Neural progenitor cell (in vitro differentiated cells): ENCODE measurements around the gene PPFIBP1.

Experiments used
- EZH2 ChIP-seq: fragments of 200-600 bp; sonication (generic); IDR thresholded peaks from 2 replicates; pipeline ENCODE4 v1.6.1; 2017; ENCODE audit warnings: antibody characterized with exemption, mild to moderate bottlenecking, moderate library complexity
- EZH2phosphoT487 ChIP-seq: fragments of 200-600 bp; sonication (generic); IDR thresholded peaks from 2 replicates; pipeline ENCODE4 v1.6.1; 2017; ENCODE audit warnings: antibody characterized with exemption
- TF ChIP-seq, protein P1 (sequence below): fragments of 200-600 bp; sonication (generic); IDR thresholded peaks from 2 replicates; pipeline ENCODE4 v1.5.1; 2017; ENCODE audit warnings: antibody characterized with exemption, mild to moderate bottlenecking

DNA sequence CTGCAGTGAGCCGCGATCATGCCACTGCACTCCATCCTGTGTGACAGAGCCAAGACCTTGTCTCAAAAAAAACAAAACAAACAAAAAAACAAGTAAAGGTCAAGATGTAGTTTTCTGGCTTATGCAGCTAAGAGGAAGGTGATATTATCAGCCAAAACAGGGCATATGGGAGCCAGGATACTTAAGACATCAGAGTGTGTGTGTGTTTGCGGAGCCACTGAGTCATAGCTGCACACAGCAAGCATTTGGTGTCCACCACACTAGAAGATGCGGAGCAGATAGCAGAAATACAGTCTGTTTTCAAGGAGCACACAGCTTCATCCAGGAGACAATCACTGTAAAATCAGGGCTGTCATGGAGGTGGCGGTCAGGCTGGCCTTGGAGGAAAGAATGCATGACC is 99.6 kb downstream of the PPFIBP1 start:
- TF ChIP-seq, protein P1, sequence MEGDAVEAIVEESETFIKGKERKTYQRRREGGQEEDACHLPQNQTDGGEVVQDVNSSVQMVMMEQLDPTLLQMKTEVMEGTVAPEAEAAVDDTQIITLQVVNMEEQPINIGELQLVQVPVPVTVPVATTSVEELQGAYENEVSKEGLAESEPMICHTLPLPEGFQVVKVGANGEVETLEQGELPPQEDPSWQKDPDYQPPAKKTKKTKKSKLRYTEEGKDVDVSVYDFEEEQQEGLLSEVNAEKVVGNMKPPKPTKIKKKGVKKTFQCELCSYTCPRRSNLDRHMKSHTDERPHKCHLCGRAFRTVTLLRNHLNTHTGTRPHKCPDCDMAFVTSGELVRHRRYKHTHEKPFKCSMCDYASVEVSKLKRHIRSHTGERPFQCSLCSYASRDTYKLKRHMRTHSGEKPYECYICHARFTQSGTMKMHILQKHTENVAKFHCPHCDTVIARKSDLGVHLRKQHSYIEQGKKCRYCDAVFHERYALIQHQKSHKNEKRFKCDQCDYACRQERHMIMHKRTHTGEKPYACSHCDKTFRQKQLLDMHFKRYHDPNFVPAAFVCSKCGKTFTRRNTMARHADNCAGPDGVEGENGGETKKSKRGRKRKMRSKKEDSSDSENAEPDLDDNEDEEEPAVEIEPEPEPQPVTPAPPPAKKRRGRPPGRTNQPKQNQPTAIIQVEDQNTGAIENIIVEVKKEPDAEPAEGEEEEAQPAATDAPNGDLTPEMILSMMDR: no peak
- no peak for TF ChIP-seq EZH2
- TF ChIP-seq EZH2phosphoT487: no peak
